ENCODE results near the gene CARTPT. TPM values are rescaled to one million over a fixed set of nuclear protein-coding genes. Genes with fewer than 3 reads are reported as not detected.

CARTPT gene
- total and polyA plus RNA-seq, 7 experiments from 2014 or later: not detected

DNA sequence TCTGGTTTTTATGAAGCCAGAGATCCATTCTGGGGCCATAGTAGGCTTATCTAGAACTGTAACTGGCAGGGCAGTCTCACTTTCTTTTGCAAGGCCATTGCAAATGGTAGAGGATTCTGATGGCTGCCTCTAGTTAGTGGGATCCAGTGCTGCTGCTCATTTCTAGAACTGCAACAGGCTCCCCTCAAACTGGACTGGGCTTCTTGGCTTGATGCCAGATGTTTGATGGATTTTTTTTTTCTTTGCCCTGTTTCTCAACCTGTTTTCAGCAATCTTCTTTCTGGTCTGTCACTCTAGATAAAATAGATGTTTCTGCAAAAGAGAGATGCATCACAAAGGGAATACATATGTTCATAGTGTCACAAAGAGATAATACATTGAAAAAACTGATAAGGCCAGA lies 11.9 kb downstream of the CARTPT start:
- no peak overlapping the region for H3K27ac Mint-ChIP-seq
- H3K36me3 ChIP-seq (ENCODE audit: control insufficient read depth in 2 of 3, insufficient read depth in 3 of 3, low read length in 3 of 3): no peaks in the 10 kb centered on the region
- H3K4me1 ChIP-seq (ENCODE audit: control insufficient read depth in 2 of 2, insufficient read depth in 2 of 2, low read length in 2 of 2): no peaks in the 10 kb centered on the region
- H3K27ac ChIP-seq (ENCODE audit: low read depth, low read length): no peak overlapping the region
- intact Hi-C loops (cut with micrococcal nuclease): no loop called here
- POLR2A ChIA-PET: no interaction called here
- no peaks in the 10 kb centered on the region for H3K4me1 Mint-ChIP-seq
- CTCF ChIA-PET: no interaction called here
- no peaks in the 10 kb centered on the region for H3K9me3 ChIP-seq (ENCODE audit: control insufficient read depth in 2 of 3, low read length in 3 of 3)
- H3K4me3 ChIP-seq (ENCODE audit: low read length): no peak overlapping the region
- ATAC-seq (no peak), DNase-seq (no peak)
- peaks cover 17 to 50% (median 32%) of the 10 kb centered on the region in 5 donors for H3K27me3 Mint-ChIP-seq
- H3K4me3 Mint-ChIP-seq: no peak overlapping the region
- peaks cover 0 to 5% of the 10 kb centered on the region in 2 donors for H3K27me3 ChIP-seq (ENCODE audit: control insufficient read depth in 2 of 2, insufficient read depth in 2 of 2, low read length in 2 of 2)
- H3K9me3 Mint-ChIP-seq: no peaks in the 10 kb centered on the region
- no peaks in the 10 kb centered on the region for H3K36me3 Mint-ChIP-seq

DNA sequence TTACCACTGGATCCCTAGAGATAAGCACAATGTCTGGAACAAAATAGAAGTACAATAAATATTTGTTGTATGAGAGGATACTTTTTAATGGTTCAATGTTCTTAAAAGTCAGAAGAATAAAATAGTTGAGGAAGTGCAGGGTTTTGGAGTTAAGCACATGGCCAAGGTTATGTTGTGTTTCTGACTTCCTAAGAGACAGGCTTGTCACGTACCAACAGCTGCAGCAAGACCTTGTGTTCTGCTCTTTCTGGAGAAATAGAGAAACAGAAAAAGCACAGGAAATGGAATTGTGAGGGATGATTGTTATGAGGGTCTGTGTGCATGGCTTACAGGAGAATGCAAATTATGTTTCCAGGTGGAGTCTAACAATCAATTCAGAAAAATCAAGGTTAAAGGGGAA lies 12.9 kb downstream of the CARTPT start:
- DNase-seq (no peak), ATAC-seq (no peak)
- intact Hi-C loops (cut with micrococcal nuclease): no loop called here
- peaks cover 15 to 40% (median 31%) of the 10 kb centered on the region in 5 donors for H3K27me3 Mint-ChIP-seq
- Histone ChIP-seq H3K27me3 (ENCODE audit: control insufficient read depth in 2 of 2, insufficient read depth in 2 of 2, low read length in 2 of 2) (peaks cover 0 to 5% of the 10 kb centered on the region in 2 donors), H3K9me3 (ENCODE audit: control insufficient read depth in 2 of 3, low read length in 3 of 3) (no peaks in the 10 kb centered on the region), H3K4me3 (ENCODE audit: low read length) (no peak overlapping the region), H3K27ac (ENCODE audit: low read depth, low read length) (no peak overlapping the region), H3K36me3 (ENCODE audit: control insufficient read depth in 2 of 3, insufficient read depth in 3 of 3, low read length in 3 of 3) (no peaks in the 10 kb centered on the region), H3K4me1 (ENCODE audit: control insufficient read depth in 2 of 2, insufficient read depth in 2 of 2, low read length in 2 of 2) (no peaks in the 10 kb centered on the region)
- H3K4me1 Mint-ChIP-seq: no peaks in the 10 kb centered on the region
- no peak overlapping the region for H3K27ac Mint-ChIP-seq
- POLR2A ChIA-PET: no interaction called here
- H3K4me3 Mint-ChIP-seq: no peak overlapping the region
- CTCF ChIA-PET: no interaction called here
- H3K9me3 Mint-ChIP-seq: no peaks in the 10 kb centered on the region
- no peaks in the 10 kb centered on the region for H3K36me3 Mint-ChIP-seq

DNA sequence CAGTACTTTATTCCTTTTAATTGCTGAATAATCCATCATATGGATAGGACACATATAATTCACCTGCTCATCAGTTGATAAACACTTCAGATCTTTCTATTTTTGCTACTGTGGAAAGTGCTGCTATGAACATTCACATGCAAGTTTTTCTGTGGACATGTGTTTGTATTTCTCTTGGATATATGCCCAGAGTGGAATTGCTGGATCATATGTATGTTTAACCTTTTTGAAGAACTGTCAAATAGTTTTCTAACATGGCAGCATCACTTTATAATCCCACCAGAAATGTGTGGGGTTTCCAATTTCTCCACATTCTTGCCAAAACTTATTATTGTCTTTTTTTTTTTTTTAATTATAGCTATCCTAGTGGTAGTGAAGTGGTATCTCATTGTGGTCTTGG lies 15.1 kb downstream of the CARTPT start:
- Histone ChIP-seq H3K27me3 (ENCODE audit: control insufficient read depth in 2 of 2, insufficient read depth in 2 of 2, low read length in 2 of 2) (no peaks in the 10 kb centered on the region), H3K4me1 (ENCODE audit: control insufficient read depth in 2 of 2, insufficient read depth in 2 of 2, low read length in 2 of 2) (no peaks in the 10 kb centered on the region), H3K4me3 (ENCODE audit: low read length) (no peak overlapping the region), H3K9me3 (ENCODE audit: control insufficient read depth in 2 of 3, low read length in 3 of 3) (no peaks in the 10 kb centered on the region), H3K27ac (ENCODE audit: low read depth, low read length) (no peak overlapping the region), H3K36me3 (ENCODE audit: control insufficient read depth in 2 of 3, insufficient read depth in 3 of 3, low read length in 3 of 3) (no peaks in the 10 kb centered on the region)
- DNase-seq: no peak
- CTCF ChIA-PET: no interaction called here
- Mint-ChIP-seq H3K36me3 (no peaks in the 10 kb centered on the region), H3K4me3 (no peak overlapping the region), H3K27ac (no peak overlapping the region), H3K4me1 (no peaks in the 10 kb centered on the region), H3K9me3 (peaks cover 0 to 2% (median 0%) of the 10 kb centered on the region in 11 donors), H3K27me3 (peaks cover 10 to 34% (median 23%) of the 10 kb centered on the region in 5 donors)
- POLR2A ChIA-PET: no interaction called here
- ATAC-seq: no peak
- intact Hi-C loops (cut with micrococcal nuclease): no loop called here

DNA sequence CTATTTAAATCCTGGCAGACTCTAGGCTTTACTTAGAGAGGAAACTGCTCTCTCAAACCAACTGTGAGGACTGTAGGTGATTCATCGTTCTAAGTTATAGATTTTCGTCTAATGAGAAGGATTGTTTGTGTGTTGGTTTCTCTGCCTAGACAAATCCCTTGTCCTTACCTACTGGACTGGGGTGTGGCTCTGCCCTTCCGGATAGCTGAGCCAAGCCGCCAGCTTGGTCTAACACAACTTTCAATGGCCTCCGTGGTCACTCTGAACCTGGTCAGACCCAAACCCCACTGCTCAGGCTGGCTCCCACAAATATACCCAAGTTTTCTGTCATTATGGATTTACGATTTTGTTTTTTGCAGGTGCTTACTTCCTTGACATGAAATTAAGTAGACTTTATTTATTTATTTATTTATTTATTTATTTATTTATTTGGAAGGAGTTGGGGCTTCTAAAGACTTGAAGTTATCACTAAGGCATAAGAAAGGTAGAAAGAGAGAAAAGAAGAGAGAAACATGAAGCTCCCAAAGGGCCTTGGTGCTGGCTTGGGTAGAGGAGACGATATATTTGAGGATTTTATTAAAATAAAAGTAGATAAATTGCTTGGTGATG lies 19.0 kb downstream of the CARTPT start:
- CTCF ChIA-PET: no interaction called here
- Histone ChIP-seq H3K27ac (ENCODE audit: low read depth, low read length) (no peak overlapping the region), H3K4me1 (ENCODE audit: control insufficient read depth in 2 of 2, insufficient read depth in 2 of 2, low read length in 2 of 2) (no peaks in the 10 kb centered on the region), H3K27me3 (ENCODE audit: control insufficient read depth in 2 of 2, insufficient read depth in 2 of 2, low read length in 2 of 2) (no peaks in the 10 kb centered on the region), H3K36me3 (ENCODE audit: control insufficient read depth in 2 of 3, insufficient read depth in 3 of 3, low read length in 3 of 3) (no peaks in the 10 kb centered on the region), H3K4me3 (ENCODE audit: low read length) (no peak overlapping the region), H3K9me3 (ENCODE audit: control insufficient read depth in 2 of 3, low read length in 3 of 3) (peaks cover 0 to 5% (median 0%) of the 10 kb centered on the region in 3 experiments)
- Mint-ChIP-seq H3K36me3 (peaks cover 0 to 6% (median 0%) of the 10 kb centered on the region in 5 donors), H3K4me1 (no peaks in the 10 kb centered on the region), H3K27ac (no peak overlapping the region), H3K4me3 (no peak overlapping the region), H3K27me3 (peaks cover 6 to 33% (median 27%) of the 10 kb centered on the region in 5 donors), H3K9me3 (peaks cover 0 to 15% (median 5%) of the 10 kb centered on the region in 11 donors)
- no peak for DNase-seq
- ATAC-seq: no peak
- intact Hi-C loops (cut with micrococcal nuclease): no loop called here
- POLR2A ChIA-PET: no interaction called here

GRCh38 chr5:71738662-71739361 lies 19.7 kb downstream of the CARTPT start:
- intact Hi-C loops (cut with micrococcal nuclease): no loop called here
- H3K36me3 ChIP-seq (ENCODE audit: control insufficient read depth in 2 of 3, insufficient read depth in 3 of 3, low read length in 3 of 3): no peaks in the 10 kb centered on the region
- no peaks in the 10 kb centered on the region for H3K27me3 ChIP-seq (ENCODE audit: control insufficient read depth in 2 of 2, insufficient read depth in 2 of 2, low read length in 2 of 2)
- peaks cover 9 to 38% (median 28%) of the 10 kb centered on the region in 5 donors for H3K27me3 Mint-ChIP-seq
- POLR2A ChIA-PET: no interaction called here
- H3K4me1 ChIP-seq (ENCODE audit: control insufficient read depth in 2 of 2, insufficient read depth in 2 of 2, low read length in 2 of 2): no peaks in the 10 kb centered on the region
- no peak overlapping the region for H3K27ac Mint-ChIP-seq
- H3K9me3 Mint-ChIP-seq: peaks cover 0 to 15% (median 5%) of the 10 kb centered on the region in 11 donors
- no peak overlapping the region for H3K4me3 ChIP-seq (ENCODE audit: low read length)
- DNase-seq (no peak), ATAC-seq (no peak)
- no peak overlapping the region for H3K4me3 Mint-ChIP-seq
- H3K27ac ChIP-seq (ENCODE audit: low read depth, low read length): no peak overlapping the region
- peaks cover 0 to 5% (median 0%) of the 10 kb centered on the region in 3 experiments for H3K9me3 ChIP-seq (ENCODE audit: control insufficient read depth in 2 of 3, low read length in 3 of 3)
- peaks cover 0 to 6% (median 0%) of the 10 kb centered on the region in 5 donors for H3K36me3 Mint-ChIP-seq
- CTCF ChIA-PET: no interaction called here
- no peaks in the 10 kb centered on the region for H3K4me1 Mint-ChIP-seq

DNA sequence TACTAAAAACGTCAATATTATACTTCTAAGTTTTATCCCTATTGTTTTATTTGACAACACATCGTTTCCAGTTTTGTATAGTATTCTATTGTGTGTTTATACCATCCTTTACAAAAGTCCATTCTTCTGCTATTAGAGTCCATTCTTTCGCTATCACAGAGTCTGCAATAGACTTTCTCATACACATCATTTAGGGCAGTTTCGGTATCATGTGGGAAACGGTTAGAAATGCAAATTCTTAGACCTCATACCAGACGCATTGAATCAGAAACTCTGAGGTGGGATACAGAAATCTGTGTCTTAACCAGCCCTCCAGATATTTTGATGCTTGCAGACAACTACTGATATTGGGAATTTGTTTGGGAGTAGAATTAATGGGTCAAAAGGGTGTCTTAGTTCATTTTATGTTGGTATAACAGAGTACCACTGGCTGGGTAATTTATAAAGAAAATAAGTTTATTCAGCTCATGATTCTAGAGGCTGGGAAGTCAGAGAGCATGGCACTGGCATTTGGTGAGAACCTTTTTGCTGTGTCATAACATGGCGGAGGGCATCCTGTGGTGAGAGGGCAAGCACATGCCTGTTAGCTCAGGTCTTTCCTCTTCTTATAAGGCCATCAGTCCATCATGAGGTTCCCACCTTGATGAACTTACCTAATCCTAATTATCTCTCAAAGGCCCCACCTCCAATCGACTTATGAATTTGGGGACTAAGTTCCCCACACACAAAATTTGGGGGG lies 21.1 kb downstream of the CARTPT start:
- peaks cover 15 to 35% (median 25%) of the 10 kb centered on the region in 5 donors for H3K27me3 Mint-ChIP-seq
- ATAC-seq (no peak), DNase-seq (no peak)
- H3K27ac ChIP-seq (ENCODE audit: low read depth, low read length): no peak overlapping the region
- no peaks in the 10 kb centered on the region for H3K36me3 ChIP-seq (ENCODE audit: control insufficient read depth in 2 of 3, insufficient read depth in 3 of 3, low read length in 3 of 3)
- H3K4me1 ChIP-seq (ENCODE audit: control insufficient read depth in 2 of 2, insufficient read depth in 2 of 2, low read length in 2 of 2): no peaks in the 10 kb centered on the region
- no peaks in the 10 kb centered on the region for H3K4me1 Mint-ChIP-seq
- POLR2A ChIA-PET: no interaction called here
- intact Hi-C loops (cut with micrococcal nuclease): no loop called here
- H3K27me3 ChIP-seq (ENCODE audit: control insufficient read depth in 2 of 2, insufficient read depth in 2 of 2, low read length in 2 of 2): no peaks in the 10 kb centered on the region
- CTCF ChIA-PET: no interaction called here
- no peak overlapping the region for H3K27ac Mint-ChIP-seq
- no peak overlapping the region for H3K4me3 Mint-ChIP-seq
- peaks cover 0 to 15% (median 8%) of the 10 kb centered on the region in 11 donors for H3K9me3 Mint-ChIP-seq
- peaks cover 0 to 5% (median 0%) of the 10 kb centered on the region in 3 experiments for H3K9me3 ChIP-seq (ENCODE audit: control insufficient read depth in 2 of 3, low read length in 3 of 3)
- no peak overlapping the region for H3K4me3 ChIP-seq (ENCODE audit: low read length)
- peaks cover 0 to 6% (median 0%) of the 10 kb centered on the region in 5 donors for H3K36me3 Mint-ChIP-seq

Measured in naive thymus-derived CD4-positive, alpha-beta T cell (primary cell).